Keratinocyte (primary cell): ENCODE data around the gene CDKAL1.

Experiments
- EZH2 ChIP-seq: IDR thresholded peaks from one replicate; pipeline ENCODE4 v1.6.1; 2012; ENCODE audit warnings: inconsistent platforms, mild to moderate bottlenecking, low read length, moderate library complexity
- TF ChIP-seq, protein P1 (sequence below), 3 experiments: IDR thresholded peaks in 1 of 3; conservative IDR thresholded peaks in 1 of 3; optimal IDR thresholded peaks in 1 of 3; 2 replicates in 2 of 3; 3 replicates in 1 of 3; pipeline versions ENCODE3 to v1.5.1; 2011; ENCODE audit warnings: low read length in 3 of 3, mild to moderate bottlenecking in 3 of 3, moderate library complexity in 2 of 3, control low read depth in 1 of 3, inconsistent platforms in 1 of 3; ENCODE audit not compliant: insufficient read depth in 2 of 3; ENCODE audit errors: extremely low read depth in 1 of 3

DNA sequence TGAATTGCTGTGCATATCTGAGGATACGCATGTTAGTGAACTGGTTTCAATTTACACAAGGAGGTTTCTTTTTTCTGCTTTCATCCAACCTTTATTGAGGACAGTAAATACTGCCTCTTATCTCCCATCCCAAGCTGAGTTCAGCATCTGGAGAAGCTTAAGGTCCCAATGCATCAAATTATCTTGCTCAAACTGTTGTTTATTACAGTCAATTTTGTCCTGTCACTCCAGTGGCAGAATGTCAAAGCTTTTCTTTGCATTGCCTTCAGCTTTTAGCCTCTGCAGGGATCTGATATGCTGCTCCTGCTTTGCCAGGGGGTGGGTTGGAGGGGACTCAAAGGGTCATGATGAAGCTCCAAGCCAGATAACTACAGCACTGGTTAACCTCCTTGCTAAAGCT lies 623.9 kb downstream of the CDKAL1 start:
- TF ChIP-seq, protein P1, sequence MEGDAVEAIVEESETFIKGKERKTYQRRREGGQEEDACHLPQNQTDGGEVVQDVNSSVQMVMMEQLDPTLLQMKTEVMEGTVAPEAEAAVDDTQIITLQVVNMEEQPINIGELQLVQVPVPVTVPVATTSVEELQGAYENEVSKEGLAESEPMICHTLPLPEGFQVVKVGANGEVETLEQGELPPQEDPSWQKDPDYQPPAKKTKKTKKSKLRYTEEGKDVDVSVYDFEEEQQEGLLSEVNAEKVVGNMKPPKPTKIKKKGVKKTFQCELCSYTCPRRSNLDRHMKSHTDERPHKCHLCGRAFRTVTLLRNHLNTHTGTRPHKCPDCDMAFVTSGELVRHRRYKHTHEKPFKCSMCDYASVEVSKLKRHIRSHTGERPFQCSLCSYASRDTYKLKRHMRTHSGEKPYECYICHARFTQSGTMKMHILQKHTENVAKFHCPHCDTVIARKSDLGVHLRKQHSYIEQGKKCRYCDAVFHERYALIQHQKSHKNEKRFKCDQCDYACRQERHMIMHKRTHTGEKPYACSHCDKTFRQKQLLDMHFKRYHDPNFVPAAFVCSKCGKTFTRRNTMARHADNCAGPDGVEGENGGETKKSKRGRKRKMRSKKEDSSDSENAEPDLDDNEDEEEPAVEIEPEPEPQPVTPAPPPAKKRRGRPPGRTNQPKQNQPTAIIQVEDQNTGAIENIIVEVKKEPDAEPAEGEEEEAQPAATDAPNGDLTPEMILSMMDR (optimal IDR thresholded peaks at IDR 0.05 in 1 of 3, IDR thresholded peaks at IDR 0.05 in 1 of 3, conservative IDR thresholded peaks at IDR 0.05 in 1 of 3; ENCODE audit: extremely low read depth in 1 of 3, insufficient read depth in 2 of 3, low read length in 3 of 3): no peak
- TF ChIP-seq EZH2: no peak
